ENCODE results near the gene STKLD1.

The STKLD1 gene

DNA sequence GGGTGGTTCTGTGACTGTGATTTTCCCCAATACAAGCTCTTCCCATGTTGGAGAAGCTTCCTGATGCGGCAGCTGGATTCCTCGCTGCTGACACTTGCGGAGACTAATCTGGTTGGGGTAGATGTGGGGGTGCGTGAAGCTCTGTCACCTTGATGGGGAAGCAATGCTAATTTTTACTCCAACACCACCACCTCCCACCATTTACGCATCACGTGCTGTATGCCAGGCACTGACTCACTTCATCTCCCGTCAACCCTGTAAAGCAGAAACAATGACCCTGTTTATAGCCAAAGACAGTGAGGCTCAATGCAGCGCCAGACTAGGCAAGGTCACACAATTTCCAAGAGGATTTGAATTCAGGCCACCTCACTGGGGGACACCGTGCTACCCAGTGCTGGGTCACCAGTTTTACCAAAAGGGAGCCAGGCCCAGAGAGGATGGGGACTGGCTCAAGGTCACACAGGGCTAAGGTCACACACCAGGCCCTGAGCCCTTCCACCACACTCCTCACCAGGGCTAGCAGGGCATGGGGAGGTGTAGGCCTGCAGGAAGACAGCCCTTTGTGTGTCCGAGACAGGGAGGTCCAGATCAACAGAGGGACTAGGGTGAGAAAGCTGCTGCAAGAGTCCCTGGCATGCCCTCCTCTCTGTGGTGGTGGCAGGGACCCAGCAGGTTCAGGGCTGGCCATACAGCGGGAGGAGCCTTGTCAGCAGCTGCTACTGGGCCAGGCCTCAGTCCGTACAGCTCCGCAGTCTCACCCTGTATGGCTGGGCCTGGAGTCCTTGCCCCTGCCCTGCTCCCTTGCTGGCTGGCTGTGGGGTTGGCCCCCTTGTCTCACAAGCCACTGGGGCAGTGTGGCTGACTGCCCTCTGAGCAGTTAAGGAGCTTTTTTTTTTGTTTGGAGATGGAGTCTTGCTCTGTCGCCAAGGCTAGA, 3.3 kb downstream of the STKLD1 start:
- no peak overlapping the region for H3K4me3 ChIP-seq (ENCODE audit: low read length)
- DNase-seq (ENCODE audit: low read depth) = no peak
- TF ChIP-seq, protein P1, sequence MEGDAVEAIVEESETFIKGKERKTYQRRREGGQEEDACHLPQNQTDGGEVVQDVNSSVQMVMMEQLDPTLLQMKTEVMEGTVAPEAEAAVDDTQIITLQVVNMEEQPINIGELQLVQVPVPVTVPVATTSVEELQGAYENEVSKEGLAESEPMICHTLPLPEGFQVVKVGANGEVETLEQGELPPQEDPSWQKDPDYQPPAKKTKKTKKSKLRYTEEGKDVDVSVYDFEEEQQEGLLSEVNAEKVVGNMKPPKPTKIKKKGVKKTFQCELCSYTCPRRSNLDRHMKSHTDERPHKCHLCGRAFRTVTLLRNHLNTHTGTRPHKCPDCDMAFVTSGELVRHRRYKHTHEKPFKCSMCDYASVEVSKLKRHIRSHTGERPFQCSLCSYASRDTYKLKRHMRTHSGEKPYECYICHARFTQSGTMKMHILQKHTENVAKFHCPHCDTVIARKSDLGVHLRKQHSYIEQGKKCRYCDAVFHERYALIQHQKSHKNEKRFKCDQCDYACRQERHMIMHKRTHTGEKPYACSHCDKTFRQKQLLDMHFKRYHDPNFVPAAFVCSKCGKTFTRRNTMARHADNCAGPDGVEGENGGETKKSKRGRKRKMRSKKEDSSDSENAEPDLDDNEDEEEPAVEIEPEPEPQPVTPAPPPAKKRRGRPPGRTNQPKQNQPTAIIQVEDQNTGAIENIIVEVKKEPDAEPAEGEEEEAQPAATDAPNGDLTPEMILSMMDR (conservative IDR thresholded peaks at IDR 0.05; ENCODE audit: low read length) = no peak

DNA sequence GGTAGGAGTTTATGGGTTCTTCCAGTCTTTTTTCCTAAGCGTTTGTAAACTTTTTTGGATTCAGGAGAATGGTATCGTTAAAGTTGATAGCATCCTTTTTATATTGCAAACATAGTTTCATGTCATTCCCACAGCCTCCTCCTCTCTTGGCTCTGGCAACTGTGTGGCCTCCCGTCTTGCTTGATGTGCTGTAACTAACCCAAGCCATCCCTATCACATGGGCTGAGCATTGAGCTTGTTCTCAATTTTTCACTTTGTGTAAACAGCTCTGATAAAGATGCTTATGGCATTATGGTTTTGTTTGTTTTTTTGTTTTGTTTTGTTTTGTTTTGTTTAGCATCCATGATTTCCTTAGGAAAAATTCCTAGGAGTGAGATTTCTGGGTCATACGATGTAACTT, 4.6 kb downstream of the STKLD1 start:
- H3K4me3 ChIP-seq (ENCODE audit: low read length) = no peak overlapping the region
- TF ChIP-seq, protein P1 (conservative IDR thresholded peaks at IDR 0.05; ENCODE audit: low read length) = no peak
- no peak for DNase-seq (ENCODE audit: low read depth)

DNA sequence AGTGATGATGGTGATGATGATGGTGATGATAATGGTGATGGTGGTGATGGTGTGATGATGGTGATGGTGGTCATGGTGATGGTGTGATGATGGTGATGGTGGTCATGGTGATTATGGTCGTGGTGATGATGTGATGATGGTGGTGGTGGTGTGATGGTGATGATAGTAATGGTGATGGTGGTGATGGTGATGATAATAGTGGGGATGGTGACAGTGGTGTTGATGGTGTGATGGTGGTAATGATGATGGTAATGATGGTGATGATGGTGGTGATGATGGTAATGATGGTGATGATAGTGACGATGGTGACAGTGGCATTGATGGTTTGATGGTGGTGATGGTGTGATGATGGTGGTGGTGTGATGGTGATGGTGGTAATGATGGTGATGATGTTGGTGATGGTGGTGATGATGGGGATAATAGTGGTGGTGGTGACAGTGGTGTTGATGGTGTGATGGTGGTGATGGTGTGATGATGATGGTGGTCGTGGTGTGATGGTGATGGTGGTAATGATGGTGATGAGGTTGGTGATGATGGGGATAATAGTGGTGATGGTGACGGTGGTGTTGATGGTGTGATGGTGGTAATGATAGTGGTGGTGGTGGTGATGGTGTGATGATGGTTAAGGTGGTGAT, 6.5 kb downstream of the STKLD1 start:
- DNase-seq (ENCODE audit: low read depth) = no peak
- TF ChIP-seq, protein P1 (conservative IDR thresholded peaks at IDR 0.05; ENCODE audit: low read length) = no peak
- no peak overlapping the region for H3K4me3 ChIP-seq (ENCODE audit: low read length)

DNA sequence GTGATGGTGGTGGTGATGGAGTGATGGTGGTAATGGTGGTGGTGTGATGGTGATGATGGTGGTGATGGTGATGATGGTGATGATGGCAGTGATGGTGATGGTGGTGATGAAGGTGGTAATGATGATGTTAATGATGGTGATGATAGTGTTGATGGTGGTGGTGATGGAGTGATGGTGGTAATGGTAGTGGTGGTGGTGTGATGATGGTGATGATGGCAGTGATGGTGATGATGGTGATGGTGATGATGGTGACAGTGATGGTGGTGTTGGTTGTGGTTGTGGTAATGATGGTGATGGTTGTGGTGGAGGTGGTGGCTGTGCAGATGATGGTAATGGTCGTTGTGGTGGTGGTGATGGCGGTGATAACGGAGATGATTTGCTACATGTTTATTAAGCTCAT, 7.3 kb downstream of the STKLD1 start:
- TF ChIP-seq, protein P1 (conservative IDR thresholded peaks at IDR 0.05; ENCODE audit: low read length) = no peak
- no peak for DNase-seq (ENCODE audit: low read depth)
- no peak overlapping the region for H3K4me3 ChIP-seq (ENCODE audit: low read length)

DNA sequence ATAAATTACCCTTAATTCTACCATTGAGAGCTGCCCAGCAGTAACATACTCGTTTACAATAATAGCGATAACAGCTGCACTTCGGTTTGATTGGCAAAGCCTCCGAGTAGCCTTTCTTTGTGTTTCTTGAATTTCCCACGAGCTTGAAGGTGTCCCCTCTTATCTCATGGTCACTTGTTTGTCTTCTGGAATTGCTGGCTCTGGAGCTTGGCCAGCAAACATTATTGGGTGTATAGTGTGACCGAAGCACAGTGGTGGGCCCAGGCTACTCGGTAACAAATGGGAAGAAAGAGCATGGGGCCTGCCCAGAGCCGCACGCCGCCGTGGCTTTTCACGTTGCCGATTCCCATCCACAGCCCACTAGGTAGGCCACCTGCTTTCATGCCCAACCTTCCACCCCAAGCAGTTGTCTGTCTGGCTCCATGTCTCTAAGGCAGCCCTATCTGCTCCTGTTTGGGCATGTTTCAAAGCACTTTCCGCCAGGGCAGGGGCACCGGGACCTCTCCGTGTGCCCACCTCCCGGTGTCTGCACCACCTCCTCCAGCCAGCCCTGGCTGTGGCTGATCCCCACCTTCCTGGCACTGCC, 8.7 kb downstream of the STKLD1 start:
- TF ChIP-seq, protein P1 (conservative IDR thresholded peaks at IDR 0.05; ENCODE audit: low read length) = no peak
- no peak for DNase-seq (ENCODE audit: low read depth)
- no peak overlapping the region for H3K4me3 ChIP-seq (ENCODE audit: low read length)

DNA sequence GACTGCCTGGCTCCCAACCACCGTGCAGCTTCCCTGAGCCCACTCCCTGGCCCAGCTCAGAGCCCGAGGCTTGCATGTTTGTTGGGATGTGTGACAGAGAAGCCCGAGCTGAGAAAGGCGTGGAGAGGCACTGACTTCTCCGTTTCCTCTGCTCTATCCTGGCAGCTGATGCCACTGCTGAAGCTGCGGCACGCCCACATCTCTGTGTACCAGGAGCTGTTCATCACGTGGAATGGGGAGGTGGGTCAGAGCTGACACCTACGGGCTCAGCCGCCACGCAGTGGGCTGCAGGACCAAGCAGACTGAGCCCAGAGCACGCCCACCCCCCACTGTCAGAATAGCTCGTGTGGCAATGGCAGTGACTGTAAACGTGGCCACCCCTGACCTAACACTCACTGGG, 9.3 kb downstream of the STKLD1 start:
- H3K4me3 ChIP-seq (ENCODE audit: low read length) = no peak overlapping the region
- TF ChIP-seq, protein P1 (conservative IDR thresholded peaks at IDR 0.05; ENCODE audit: low read length) = no peak
- DNase-seq (ENCODE audit: low read depth) = no peak

All from AG10803 (cell line).